ENCODE measurements around the gene VWA3A. TPM values are rescaled to one million over a fixed set of nuclear protein-coding genes. Genes with fewer than 3 reads are reported as not detected.

Gene VWA3A
- total and polyA plus RNA-seq, 2 of the 8 experiments (the other 6 are each of a cell fraction or from before 2014, with no cell fraction given), result 0.05 TPM; not detected in 1

DNA sequence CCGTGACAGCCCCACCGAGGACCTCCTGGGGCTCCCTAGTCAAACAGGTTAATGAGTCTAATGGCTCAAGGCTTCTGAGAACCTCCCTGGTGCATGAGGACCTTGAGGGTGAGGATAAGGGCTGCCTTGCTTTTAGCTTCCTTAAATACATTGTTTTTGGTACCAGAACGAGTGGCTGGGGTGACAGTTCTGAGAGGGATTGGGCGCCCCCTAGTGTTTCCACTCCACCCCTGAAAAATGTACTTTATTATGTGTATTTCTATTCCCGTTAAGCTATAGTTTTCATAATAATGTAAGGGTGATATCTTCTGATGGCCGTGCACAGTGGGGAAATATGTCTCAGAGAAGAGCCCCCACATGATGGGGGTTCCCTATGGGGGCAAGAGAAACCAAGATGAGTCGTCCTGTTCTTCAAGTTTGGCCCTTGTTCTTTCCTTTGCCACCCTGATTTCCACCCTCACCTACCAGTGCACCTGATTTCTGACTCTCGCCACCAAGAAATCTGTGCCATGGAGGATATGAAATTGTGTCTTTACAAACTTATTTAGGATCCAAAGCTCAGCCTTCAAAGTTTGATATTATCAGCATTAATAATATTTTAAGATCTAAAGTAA is 14.5 kb upstream of the VWA3A start (continued):
- TF ChIP-seq EGR1 (IDR thresholded peaks at IDR 0.05; ENCODE audit: borderline replicate concordance, low read depth, low read length), result no peak
- TF ChIP-seq, protein P1, sequence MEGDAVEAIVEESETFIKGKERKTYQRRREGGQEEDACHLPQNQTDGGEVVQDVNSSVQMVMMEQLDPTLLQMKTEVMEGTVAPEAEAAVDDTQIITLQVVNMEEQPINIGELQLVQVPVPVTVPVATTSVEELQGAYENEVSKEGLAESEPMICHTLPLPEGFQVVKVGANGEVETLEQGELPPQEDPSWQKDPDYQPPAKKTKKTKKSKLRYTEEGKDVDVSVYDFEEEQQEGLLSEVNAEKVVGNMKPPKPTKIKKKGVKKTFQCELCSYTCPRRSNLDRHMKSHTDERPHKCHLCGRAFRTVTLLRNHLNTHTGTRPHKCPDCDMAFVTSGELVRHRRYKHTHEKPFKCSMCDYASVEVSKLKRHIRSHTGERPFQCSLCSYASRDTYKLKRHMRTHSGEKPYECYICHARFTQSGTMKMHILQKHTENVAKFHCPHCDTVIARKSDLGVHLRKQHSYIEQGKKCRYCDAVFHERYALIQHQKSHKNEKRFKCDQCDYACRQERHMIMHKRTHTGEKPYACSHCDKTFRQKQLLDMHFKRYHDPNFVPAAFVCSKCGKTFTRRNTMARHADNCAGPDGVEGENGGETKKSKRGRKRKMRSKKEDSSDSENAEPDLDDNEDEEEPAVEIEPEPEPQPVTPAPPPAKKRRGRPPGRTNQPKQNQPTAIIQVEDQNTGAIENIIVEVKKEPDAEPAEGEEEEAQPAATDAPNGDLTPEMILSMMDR (IDR thresholded peaks at IDR 0.05; ENCODE audit: control extremely low read depth in 1 of 3, insufficient read depth in 1 of 3, low read depth in 1 of 3, low read length in 3 of 3), result peak; percentile 55 to 79 (median 77)
- 0 out of 4 replicates have a peak, but pooled peaks of 1 of the 2 experiments have one; percentile 49 for TF ChIP-seq HDAC2 (IDR thresholded peaks at IDR 0.05; ENCODE audit: borderline replicate concordance in 1 of 2, low read depth in 2 of 2, low read length in 2 of 2)

All from H1 (cell line).